Hematopoietic multipotent progenitor cell treated with erythropoietin and hydrocortisone succinate and interleukin-3 and kit ligand, for 4 days (in vitro differentiated cells): ENCODE measurements around the gene PROB1.
"Not testable (repeated sequence)": the region's sequence is repeated elsewhere in the genome, so short reads cannot be mapped to it uniquely, and the experiment has no call there.

Experiments used
- DNase-seq: peaks from one replicate; pipeline ENCODE4 v3.0.0-alpha.2; 2015

The PROB1 gene, protein sequence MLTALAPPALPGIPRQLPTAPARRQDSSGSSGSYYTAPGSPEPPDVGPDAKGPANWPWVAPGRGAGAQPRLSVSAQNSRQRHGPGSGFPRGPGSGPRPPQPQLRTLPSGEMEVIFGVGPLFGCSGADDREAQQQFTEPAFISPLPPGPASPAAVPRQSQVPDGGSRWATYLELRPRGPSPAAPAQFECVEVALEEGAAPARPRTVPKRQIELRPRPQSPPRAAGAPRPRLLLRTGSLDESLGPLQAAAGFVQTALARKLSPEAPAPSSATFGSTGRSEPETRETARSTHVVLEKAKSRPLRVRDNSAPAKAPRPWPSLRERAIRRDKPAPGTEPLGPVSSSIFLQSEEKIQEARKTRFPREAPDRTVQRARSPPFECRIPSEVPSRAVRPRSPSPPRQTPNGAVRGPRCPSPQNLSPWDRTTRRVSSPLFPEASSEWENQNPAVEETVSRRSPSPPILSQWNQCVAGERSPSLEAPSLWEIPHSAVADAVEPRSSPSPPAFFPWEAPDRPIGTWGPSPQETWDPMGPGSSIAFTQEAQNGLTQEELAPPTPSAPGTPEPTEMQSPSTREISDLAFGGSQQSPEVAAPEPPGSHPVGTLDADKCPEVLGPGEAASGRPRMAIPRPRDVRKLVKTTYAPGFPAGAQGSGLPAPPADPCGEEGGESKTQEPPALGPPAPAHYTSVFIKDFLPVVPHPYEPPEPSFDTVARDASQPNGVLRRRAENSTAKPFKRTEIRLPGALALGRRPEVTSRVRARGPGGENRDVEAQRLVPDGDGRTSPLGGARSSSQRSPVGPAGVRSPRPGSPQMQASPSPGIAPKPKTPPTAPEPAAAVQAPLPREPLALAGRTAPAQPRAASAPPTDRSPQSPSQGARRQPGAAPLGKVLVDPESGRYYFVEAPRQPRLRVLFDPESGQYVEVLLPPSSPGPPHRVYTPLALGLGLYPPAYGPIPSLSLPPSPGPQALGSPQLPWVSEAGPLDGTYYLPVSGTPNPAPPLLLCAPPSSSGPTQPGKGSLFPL

DNA sequence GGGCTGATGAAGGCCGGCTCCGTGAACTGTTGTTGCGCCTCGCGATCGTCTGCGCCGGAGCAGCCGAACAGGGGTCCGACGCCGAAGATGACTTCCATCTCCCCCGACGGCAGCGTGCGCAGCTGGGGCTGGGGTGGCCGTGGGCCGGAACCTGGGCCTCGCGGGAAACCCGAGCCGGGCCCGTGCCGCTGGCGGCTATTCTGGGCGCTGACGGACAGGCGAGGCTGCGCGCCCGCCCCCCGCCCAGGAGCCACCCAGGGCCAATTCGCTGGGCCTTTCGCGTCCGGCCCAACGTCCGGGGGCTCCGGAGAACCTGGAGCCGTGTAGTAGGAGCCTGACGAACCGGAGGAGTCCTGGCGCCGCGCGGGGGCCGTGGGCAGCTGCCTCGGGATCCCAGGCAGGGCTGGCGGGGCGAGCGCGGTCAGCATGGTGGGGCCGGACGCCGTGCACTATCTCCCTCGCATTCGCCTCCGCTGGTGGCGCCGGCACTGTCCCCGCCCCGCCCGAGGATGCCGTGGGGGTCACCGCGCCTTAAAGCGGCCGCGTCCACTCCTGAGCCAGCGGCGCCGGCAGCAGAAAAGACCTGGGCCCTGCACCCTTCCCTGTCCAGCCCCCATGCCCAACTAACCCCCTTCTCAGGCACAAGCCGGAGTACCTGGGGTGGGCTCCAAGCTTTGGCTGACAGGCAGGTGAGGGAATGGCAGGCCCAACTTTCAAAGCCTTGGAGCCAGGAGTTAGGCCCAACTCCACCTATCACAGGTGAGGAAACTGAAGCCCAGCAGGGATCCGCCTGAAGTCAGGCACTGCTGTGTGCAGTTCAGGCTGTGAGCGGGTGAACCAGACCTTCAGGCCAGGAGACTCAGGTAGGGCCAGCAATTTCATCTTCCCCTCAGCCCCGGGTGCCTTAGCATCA is at the start of gene PROB1:
TSS of gene PROB1 (minus strand) at position 451 of the 913 bp plus-strand sequence. CDS start at position 428, 23 bp downstream.
- DNase-seq: no peak

DNA sequence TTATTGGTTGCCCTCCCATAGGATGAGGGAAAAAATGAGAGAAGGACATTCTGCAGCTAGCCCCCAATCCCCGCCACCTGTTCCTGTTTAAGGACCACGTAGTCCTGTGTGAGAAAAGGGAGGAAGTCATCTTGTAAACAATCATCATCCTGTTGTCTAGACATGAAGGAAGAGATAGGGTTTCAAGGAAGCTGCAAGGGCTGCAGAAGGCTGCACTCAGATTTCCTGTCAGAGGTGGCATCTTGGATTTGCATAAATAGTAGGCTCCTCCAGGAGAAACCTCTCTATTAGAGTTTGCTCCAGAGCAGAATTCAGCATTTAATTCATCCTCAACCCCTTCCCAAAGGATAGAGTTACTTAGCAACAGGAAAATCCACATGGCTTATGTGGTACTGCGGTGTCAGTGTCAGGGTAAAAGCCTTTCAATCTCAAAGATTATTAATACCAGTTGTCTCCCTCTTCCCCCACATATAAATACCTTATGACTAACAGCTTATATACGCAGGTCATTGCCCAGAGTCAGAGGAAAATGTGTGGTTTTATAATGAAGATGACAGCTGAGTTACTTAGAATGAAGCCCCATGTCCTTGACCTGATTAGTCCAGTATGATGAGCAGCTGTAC is 49.0 kb upstream of the PROB1 start:
- DNase-seq: no peak

DNA sequence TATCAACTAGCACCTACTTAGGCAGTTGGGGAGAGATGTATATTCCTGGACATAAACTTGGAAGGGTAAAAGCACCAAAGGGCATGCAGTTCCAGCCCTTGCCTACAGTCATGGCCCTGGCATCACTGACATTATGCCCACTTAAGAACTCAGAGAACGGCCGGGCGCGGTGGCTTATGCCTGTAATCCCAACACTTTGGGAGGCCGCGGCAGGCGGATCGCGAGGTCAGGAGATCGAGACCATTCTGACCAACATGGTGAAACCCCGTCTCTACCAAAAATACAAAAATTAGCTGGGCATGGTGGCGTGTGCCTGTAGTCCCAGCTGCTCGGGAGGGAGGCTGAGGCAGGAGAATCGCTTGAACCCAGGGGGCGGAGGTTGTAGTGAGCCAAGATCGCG is 45.5 kb upstream of the PROB1 start:
- DNase-seq: not testable (repeated sequence)

DNA sequence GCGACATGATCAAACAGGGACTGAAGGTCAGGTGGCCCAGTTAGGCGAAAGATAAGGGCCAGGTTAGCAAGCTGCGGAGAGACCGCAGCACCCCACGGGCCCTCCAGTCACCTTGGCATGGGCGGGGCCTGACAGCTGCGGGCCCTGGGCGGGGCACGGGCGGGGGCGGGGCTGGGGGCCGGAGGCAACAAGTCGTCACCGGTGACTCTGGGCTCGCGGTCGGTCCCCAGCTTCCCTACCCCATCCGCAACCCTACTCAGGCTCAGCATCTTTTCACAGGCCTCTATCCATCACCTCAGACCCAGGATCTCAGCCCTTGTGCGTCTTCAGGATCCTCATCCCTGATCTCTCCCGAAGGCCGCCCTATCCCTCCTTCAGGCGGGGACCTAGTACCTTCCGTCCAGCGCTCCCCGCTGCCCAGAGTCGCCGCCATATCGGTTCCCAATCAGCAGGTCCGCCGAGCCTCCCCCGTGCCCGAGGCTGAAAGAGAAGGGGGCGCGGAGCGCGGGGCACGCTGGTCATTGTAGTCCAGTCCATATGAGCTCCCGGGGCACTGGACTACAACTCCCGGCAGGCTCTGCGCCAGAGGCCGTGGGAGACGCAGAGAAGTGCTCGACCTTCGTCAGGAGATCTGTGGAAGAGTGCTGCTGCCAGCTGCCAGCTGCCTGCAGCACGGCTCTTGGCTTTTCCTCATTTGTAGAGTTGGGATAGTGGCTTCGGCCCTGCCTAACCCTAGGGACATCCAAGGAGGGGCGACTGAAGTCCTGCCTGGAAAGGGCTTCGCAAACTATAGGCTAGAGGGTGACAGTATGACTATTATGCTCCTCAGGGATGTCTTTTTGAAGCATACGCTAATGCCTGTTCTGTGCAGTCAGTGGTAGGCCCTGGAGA is 44.4 kb upstream of the PROB1 start, which contains the start of gene DNAJC18:
TSS of gene DNAJC18 (minus strand) at position 513 of the 891 bp plus-strand sequence. CDS start at position 433, 80 bp downstream.
- DNase-seq: peak; percentile 94

DNA sequence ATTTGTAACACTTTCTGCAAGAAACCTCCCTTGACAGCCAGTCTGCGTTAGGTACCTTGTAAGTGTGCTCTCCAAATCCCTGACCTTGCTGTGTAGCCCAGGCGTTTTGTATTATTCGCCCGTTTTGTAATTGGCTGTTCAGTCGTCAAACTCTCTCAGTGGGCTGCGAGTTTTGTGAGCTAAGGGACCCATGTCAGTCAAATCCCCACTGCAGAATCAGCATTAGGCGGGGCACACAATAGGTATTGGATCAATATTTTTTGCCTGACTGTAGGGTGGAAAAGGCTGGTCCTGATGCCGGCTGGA is 43.8 kb upstream of the PROB1 start:
- DNase-seq: no peak

DNA sequence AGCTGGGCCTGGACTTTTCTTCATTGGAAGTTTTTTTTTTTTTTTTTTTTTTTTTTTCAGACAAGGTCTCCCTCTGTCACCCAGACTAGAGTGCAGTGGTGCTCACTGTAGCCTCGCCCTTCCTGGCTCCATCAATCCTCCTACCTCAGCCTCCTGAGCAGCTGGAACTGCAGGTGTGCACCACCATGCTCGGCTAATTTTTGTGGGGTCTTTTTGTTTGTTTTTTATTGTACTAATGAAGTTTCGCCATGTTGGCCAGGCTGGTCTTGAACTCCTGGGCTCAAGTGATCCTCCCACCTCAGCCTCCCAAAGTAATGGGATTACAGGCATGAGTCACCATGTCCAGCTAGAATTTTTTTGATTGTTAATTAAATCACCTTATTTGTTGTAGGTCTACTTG is 40.8 kb upstream of the PROB1 start:
- no peak for DNase-seq

DNA sequence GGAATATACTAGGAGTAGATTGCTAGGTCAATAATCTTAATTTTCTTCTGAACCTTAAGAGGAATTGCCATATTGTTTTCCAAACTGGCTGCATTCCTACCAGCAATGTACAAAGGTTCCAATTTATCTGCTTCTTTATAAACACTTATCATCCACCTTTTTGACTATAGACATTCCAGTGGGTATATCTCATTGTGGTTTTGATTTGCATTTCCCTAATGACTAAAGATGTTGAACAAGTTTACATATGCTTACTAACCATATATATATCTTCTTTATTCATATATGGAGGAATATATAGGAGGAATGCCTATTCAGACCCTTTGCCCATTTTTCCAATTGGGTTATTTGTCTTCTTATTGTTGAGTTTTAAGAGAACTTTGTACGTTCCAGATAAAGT is 36.8 kb upstream of the PROB1 start:
- DNase-seq: no peak

DNA sequence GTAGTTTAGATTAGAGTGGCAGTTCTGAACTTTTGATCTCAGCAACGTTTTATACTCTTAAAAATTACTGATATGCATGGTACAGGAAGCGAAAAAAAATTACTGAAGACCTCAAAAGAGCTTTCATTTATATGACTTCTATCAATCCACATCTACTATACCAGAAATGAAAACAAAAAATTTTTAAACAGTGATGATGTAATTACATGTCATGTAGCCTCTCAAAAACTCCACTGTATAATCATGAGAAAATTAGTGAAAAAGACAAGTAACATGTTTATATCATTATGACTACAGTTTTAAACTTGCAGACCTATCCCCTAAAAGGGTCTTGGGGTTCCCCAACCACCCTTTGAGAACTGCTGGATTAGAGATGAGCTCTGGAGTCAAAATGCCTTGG is 35.1 kb upstream of the PROB1 start:
- DNase-seq: no peak

DNA sequence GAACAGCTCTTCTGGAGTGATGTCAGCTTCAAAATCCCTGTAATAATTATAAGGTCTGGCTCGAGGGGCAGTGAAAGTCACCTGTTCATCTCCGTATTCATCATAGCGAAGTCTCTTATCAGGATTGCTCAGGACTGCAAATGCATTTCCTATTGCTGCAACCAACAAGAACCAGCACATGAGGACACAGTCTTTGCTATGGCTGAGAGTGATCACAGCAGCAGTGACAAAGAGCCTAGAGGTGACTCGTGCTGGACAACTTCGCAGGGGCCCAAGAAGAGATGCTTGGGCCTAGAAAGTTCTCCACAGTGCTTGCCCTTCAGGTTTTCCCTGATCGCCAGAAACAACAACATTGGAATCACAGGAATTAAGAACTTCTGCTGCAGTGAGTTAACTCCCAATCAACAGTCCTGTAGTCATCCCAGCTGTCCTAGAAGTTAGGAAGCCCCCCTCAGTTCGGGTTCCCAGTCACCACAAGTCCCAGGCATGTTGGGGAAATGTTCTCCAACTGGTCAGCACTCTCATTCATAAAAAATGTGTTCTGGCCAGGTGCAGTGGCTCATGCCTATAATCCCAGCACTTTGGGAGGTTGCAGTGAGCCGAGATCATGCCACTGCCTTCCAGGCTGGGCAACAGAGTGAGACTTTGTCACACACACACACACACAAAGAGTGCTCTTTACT is 31.4 kb upstream of the PROB1 start:
- peak; percentile 46 for DNase-seq

DNA sequence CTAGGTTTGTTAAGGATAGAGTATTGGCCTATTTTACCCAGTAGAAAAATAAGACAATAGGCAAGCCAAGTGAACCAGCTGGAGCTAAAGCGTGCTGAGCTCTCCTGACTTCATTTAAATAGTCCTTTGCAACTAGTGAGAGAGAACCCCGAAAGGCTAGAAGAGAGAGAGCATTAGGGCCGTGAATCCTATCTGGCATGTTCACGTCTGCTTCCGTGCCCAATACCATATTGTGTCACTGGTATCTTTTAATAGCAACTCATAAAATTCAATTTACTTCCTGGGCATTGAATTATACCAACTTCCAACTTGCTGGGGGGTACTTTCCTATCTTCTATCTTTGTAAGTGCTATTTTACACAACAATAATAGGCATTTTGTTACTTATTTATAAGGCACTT is 30.6 kb upstream of the PROB1 start:
- DNase-seq: no peak

DNA sequence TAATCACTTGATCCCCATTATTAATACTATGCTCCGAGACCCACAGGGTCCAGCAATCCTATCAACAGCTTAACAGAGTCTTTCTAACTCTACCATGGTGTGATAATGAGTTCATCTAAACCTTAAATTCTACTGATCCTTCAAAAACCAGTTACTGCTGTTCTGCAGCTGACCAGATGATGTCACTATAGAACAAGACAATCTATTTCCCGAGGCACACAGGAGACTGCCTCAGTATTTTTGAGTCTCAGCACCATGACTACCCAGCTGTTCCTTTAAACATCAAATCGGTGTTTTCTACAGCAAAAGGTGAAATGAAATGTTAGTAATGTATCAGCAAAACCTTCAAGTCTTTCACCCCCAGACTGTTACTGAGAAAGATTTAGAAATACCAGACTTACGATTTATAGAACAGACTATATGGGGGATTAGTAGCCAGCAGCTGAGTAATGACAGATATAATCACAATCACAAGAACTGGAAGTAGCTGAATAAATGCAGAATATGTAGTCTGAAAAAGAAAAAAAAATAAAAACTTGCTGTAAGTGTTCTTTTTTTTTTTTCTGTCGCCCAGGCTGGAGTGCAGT is 27.5 kb upstream of the PROB1 start:
- peak; percentile 90 for DNase-seq

DNA sequence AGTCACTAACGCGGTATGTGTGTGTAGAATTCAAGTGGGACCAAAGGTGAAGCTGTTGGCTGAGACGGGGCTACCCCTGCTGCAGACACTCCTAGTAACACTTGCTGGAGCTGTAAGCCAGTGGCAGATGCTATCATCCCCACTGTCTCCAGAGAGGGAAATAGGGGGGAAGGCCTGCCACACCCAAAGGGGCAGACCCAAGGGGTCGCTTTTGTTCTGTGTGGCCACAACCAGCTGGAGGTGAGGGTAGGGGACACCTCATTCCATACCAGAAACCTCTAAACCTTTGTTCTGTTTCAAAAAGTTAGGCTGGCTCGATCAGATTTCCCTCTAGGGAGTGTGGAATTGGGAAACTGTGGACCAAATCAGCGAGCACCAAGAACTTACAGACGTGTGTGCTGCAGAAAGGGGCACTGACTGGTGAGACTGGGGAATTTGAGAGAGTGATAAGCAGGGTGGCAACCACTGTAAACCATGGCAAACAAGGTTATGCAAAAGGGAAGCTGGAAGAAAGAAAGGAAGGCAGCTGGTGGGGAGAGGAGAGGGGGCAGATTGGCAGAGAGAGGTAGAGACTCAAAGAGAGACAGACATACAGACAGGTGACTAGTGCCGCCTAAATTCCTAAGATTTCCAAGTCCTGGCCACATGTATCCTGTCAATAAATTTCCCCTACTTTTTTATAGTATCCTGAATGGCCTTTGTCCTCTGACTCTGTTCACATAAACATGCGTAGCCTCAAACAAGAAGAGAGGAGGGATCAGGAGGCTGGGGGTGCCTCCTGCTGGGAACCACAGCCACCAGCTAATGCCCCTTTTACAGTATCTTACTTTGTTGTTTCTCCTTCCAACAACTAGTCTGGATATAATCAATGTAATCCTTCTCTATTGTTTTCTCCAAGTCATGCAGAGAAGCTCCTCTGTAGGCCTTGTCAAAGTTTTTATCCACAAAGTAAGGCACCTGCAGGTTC is 24.6 kb upstream of the PROB1 start:
- peak; percentile 51 for DNase-seq

DNA sequence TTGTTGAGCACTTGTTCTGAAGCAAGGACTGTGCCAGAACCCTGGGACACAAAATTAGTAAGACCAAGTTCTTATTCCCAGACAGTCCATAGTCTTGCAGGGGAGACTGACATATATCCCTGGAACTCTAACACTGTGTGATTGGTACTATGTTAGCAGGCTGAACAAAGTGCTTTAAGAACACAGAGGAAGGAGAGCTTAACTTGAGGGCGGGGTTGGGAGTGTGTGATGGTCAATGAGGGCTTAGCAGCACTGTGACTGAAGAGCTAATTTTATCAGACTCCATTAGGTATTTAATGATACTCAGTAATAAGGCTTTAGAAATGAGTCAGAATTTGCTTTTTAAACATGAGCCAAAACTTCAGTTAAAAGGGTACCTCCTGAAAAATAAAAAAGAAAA is 23.9 kb upstream of the PROB1 start:
- no peak for DNase-seq

DNA sequence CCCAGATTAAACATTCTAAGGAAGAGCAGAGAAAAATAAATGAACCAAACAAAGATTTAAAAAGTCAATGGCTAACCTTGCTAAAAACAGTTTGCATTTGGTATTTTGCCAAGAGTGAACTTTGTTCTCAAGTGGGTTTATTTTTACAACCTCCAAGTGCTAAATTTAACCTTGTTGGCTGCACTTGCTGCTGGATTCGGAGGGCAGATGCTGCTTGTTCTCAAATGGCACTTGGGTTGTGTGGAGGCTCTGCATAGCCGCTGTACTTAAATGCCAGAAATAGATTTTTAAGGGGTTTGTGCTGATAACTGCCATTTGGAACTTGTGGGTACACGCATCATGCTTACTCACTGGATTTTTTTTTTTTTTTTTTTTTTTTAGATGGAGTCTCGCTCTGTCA is 22.3 kb upstream of the PROB1 start:
- DNase-seq: peak; percentile 87

DNA sequence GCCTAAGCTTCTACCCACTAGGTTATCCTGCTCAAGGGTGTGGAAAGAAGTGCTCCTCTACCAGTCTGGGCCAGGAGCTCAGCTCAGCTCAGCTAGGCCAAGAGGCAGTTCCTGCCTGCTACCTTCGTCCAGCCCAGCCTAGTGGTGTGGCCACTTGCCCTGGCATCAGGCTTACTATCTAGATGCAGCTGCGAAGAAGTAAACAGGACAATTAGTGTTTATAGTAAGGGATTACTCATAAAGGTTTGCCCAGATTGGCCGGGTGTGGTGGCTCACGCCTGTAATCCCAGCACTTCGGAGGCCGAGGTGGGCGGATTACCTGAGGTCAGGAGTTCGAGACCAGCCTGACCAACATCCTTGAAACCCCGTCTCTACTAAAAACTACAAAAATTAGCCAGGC is 21.7 kb upstream of the PROB1 start:
- DNase-seq: no peak

DNA sequence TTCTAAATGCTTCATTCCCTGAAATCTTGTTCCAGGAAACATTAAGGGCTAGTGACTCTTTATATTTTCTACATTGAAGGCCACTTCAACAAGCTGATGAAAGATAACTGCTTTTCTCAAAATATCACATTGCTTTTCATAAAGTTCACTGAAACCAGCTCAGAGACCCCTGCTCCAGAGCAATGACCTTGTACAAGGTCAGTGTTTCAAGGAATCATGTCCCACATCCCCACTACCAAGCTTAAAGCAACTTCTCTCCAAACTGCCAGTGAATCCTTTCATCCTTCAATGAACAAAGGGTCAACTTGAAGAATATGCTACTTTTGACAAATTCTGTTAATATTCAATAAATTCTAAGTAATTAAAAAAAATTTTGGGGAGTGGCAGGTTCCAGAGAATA is 21.0 kb upstream of the PROB1 start:
- DNase-seq: no peak

DNA sequence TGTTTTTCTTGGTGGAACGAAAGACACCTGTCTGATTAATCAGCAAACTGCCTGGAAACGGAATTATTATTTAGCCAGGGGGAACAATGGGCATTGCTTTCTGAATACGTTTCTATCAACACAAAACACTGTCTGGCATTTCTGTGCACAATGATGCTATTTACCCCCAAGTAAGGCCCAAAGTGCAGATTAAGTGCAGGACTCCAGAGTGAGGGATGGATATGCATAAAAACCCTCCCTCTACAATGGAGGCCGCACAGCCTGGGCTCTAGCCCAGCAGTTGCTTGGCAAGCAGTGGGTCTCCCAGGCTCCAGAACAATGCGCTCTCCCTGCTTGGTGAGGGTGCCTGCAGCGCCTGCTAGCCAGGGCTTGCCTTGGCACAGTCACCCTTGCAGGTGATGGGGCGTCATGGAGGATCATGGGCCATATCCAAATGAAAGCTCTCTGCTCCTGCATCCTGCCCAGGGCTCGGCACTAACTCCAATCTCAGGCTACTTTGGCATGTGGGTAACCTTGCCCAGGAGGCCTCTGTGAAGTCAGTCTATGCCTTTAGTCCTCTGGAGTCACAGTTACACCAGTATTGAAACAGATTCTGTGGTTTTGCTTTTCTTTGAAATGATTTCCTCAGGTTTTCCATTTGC is 20.4 kb upstream of the PROB1 start:
- DNase-seq: no peak

DNA sequence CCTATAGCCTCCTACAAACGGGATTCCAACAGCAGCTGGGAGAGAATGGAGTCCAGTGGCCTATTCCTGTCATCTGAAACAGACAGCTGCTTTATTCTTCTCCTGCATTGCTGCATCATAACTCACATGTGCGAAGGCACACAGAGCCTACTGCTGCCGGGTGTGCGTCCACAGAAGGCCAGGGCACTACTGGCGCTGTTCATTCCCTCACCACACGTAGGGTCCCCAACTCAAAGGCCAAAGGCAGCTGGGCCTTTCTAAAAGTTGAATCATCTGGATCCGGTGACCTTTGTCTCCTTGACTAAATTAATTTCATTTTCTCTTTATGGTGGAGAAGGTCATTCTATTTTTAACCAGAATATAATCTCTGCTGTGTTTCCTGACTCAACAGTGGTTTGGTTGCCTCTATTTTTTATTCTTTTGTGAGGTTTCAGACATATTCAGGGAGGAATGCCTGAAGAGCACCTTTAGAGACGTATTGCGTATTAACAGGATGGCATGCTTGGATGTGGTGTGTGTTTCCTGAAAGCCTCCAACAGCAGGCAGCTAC is 19.8 kb upstream of the PROB1 start:
- no peak for DNase-seq
